HG02852 (cell line): Measurements from ENCODE around the gene DYNC1I1.

Source experiments
- ATAC-seq: cut with Tn5 transposase; IDR thresholded peaks from one replicate; pipeline ENCODE4 v1.9.1; 2021; ENCODE audit warnings: mild to moderate bottlenecking, moderate library complexity; ENCODE audit not compliant: unreplicated experiment

DYNC1I1 gene

GRCh38 chr7:95788884-95789283 is 16.5 kb downstream of the DYNC1I1 start:
- no peak for ATAC-seq

- no peak for ATAC-seq
Observed at GRCh38 chr7:95793658-95794057, 21.3 kb downstream of the DYNC1I1 start.

GRCh38 chr7:95794917-95795515 is 22.7 kb downstream of the DYNC1I1 start:
- ATAC-seq, result no peak

- no peak for ATAC-seq
Observed at GRCh38 chr7:95796617-95797016, 24.3 kb downstream of the DYNC1I1 start.

DNA sequence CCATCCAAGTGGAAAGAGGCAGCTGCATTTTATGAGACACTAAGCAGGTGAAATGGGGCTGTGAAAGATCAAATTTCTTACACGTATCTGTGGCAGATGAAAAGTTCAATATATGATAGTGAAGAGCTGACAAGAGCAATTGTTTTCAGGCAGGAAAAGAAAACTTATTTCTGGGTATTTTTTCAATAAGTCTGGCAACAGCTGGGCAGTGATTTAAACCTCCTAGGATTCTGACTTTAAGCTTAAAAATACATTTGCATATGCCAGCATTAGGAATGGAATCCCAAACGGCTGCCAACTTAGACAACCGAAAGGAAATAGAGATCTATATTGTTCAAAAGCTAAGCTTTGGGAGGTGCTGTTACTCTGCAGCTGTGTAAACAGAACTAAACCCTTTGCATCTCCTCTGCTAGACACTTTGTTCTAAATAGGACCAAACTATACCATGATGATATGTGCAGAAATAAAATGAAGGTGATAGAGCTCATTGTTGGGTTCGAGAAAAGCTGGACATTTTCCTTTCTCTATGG is 26.1 kb downstream of the DYNC1I1 start:
- ATAC-seq, result no peak

DNA sequence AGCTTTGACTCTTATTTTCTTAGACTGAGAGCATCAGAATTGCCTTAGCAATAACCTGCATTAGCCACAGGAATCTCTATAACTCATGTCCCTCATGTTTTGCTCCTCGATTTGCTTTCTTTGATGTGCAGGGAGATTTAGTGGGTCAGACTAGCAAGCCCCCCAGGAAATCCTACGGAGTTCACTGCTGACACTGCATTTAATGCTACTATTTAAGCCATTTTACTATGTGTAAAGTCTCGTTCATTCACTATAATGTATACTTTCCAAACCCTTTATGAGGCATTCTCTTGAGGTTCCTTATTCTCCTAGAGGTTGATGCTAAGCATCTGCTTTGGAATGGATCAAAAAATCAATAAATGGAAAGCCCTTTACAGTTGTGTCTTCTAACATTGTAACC is 28.4 kb downstream of the DYNC1I1 start:
- ATAC-seq, result no peak

DNA sequence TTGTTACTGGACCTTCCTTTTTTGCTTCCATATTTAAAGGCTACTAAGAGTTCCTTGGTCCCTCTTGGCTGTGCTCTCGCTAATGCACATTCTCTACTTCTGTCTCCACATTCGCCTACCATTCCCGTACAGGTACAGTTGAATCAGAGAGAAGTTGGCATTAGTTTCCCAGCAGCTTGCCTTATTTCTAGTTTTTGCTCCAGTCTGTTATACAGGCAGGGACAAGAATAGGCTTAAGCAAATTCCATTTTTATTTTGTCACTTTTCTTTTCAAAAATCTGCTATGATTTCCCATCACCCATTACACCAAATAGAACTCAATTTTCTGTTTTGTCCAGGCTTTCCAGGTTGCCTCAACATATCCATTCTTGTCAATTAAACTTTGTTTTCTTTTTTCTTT is 29.9 kb downstream of the DYNC1I1 start:
- ATAC-seq, result no peak

DNA sequence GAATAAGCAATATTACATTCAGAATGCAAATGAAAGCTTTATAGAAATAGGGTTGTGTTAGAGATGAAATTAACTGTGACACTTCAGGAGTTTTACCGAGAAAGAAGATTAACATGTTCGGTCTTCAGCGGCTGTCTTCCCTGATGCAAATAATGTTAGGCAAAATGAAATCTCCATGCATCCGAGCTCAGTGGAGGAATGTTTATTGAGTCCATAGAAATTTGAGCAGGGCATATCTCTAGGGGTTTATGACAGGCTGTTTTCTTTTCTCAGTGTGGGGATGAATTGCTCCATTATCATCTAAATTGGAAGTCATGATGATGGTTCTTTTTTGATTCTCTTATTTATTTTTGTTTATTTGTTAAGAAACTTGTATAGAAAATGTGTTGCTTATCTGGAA is 31.7 kb downstream of the DYNC1I1 start:
- no peak for ATAC-seq

- no peak for ATAC-seq
Observed at GRCh38 chr7:95805909-95806308, 33.6 kb downstream of the DYNC1I1 start.

GRCh38 chr7:95808396-95808795 is 36.0 kb downstream of the DYNC1I1 start:
- ATAC-seq, result no peak

GRCh38 chr7:95811846-95812445 is 39.6 kb downstream of the DYNC1I1 start:
- ATAC-seq, result no peak

DNA sequence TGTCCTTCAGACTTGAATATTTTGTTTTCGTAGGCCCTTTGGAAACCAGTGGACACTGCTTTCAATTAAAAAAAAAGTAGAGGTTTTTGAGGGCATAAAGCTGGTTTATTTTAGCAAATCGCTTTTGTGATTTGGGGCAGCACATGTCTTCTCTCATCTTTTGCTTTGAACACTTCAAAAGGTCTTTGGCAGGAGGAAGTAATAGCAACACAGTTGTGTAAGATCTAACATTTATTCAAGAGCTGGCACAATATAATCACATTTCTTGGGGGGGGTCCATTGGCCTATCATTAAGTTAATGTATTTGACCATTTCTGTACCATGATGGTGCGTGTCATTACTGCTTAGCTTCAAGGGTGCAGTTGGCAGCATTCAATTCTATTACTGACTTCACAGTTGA is 42.4 kb downstream of the DYNC1I1 start:
- ATAC-seq, result no peak

DNA sequence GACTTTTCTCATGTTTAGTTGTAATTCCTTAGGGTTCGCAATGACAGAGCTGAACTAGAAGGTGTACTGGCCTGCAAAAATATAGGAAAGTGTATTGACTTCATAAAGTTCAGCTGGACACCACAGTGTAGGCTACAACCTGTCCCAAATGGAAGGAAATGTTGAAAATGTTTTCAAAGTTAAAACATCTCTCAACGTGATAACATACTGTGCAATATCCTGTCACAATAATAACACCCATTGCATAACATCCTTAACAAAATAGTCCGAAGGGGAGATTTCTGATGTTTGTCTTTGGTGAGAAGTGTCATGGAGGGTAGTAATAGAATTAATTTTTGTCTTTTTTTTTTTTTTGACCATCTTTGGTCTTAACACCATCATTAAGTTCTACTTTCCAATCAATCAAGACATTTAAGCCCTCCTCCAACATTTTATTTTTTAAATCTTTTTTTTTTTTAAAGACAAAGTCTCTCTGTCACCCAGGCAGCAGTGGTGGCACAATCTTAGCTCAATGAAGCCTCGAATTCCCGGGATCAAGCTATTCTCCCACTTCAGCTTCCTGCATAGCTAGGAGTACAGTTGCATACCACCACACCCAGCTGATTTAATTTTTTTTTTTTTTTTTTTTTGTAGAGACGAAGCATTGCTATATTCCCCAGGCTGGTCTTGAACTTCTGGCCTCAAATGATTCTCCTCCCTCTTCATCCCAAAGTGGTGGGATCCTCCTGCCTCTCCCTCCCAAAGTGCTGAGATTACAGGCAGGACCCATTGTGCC is 45.7 kb downstream of the DYNC1I1 start:
- no peak for ATAC-seq

GRCh38 chr7:95820778-95821177 is 48.4 kb downstream of the DYNC1I1 start:
- no peak for ATAC-seq

DNA sequence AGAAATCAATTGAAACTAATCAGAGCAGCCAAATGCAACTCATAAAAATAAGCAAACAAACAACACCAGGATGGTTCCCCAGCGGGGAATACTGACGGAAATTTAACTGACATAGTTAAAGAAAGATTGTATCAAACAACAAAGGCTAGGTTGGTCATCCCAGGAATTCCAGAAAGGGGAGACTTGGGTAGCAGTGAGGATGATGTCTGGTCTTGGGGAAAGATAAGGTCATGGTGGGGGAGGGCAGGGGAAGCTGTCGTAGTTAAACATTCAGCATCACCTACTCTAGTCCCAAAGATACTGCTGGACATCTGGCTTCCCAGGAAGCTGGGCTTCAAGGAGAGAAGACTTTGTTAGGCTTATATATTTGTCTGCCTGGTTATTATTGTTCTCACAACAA is 50.4 kb downstream of the DYNC1I1 start:
- no peak for ATAC-seq

GRCh38 chr7:95824616-95825015 is 52.3 kb downstream of the DYNC1I1 start:
- no peak for ATAC-seq

DNA sequence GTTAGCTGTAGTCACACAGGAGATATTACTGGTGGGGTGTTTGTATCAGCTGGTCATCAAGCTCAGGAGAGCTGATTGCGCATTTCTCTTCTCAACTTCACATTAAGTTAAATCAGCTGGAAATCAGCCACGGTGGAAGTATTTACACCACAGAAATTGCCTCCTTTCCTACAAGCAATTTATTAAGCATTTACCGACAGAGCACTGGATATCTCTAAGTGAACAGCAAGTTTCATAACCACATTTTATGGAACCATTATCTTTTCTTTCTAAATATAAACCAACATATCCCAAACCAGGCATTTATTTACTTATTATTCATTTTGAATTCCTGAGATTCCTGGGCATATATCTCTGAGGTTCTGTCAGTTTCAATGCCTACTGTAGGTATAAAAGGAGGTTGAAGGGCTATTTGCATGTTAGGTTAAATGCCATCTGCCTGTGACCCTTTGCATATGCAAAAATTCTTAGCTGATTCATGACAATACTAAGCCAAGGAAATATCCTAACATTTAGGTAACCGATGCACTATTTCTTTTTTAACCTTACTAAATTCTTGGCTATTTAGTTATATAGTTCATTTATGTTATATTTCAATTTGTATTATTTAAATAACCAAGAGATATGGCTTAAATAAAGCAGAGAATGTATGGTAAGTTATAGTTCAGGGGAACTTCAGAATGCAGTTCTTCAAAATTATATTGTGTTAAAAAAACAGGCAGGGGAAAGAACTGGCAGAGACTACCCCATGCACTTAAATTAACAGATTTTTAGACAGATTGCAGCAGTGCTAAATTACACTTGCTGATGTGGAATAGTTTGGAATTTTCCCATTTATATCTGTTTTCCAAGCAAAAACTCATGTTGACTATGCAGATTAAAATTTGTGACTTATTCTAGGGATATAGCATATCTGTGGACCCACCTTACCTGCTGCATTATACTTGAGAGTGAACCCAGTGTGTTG is 56.8 kb downstream of the DYNC1I1 start:
- ATAC-seq, result no peak

DNA sequence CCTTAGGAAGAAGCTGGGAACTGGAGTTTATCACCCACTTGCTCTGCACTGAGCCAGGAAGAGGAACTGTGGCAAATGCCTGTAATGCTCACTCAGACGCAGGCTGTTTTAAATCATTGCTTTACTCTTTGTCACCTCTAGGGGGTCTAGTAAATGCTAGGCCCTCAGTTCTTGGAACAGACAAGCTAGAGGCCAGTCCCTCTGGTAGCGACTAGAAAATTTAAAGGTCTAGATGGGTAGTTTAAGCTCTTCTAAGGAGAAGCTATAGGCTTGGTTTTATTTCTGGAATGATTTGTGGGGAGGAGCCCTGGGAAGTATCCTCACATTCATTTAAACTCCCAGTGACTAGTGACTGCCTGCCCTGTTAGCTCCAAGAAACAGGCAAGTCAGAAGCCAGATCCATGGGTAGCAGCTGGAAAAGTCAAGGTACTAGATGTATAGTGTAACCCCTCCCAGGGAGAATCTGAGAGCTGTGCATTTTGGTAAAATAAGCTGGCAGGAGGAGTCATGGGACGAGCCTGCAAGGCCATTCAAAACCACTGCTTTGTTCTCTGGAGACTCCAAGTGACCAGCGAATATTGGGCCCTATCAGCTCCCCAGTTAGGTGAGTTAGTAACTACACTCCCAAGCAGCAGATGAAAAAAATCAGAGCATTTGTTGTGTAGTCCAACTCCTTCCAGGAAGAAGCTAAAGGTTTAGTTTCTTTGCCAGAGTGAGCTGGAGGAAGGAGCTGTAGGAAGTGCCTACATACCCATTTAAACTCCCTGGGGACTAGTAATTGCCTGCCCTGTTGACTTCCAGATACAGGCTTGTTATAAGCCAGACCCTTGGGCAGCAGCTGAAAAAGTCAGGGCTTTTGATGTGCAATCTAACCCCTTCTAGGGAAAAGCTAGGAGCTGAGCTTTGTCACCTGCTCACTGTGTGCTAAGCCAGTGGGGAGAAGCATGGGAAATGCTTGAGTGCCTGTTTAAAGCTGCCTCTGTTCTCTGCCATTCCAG is 68.9 kb downstream of the DYNC1I1 start:
- peak; percentile 73 for ATAC-seq

DNA sequence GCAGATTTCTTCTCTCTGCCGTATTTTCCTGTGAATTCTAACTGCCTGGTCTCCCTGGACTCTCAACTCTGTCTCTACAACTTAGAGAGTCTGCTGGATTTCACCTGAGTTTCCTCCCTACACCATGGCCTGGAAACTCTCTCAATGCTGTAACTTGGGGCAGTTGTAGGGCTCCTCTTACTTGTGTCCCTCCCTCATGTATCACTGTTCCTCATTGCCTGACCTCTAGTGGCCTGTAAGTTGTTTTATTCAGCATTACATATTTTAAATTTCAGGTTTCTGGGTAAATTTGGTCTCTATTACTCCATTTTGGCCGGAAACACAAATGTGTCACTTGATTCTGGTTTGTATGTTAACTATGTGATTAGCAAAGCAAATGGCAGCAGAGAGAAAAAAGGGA is 70.9 kb downstream of the DYNC1I1 start:
- no peak for ATAC-seq

- no peak for ATAC-seq
Observed at GRCh38 chr7:95845007-95845406, 72.7 kb downstream of the DYNC1I1 start.
